HCT116 (cell line): ENCODE results near the gene GARS1.

Experiments
- ATF3 ChIP-seq: IDR thresholded peaks from 2 replicates; pipeline ENCODE4 v1.6.1; 2012
- EZH2 ChIP-seq: fragments of 200-600 bp; sonication (generic); IDR thresholded peaks from 2 replicates; pipeline ENCODE4 v1.6.1; 2017; ENCODE audit warnings: antibody characterized with exemption, mixed run types
- REST ChIP-seq: IDR thresholded peaks from 2 replicates; pipeline ENCODE4 v1.6.1; 2012; ENCODE audit warnings: low read depth

DNA sequence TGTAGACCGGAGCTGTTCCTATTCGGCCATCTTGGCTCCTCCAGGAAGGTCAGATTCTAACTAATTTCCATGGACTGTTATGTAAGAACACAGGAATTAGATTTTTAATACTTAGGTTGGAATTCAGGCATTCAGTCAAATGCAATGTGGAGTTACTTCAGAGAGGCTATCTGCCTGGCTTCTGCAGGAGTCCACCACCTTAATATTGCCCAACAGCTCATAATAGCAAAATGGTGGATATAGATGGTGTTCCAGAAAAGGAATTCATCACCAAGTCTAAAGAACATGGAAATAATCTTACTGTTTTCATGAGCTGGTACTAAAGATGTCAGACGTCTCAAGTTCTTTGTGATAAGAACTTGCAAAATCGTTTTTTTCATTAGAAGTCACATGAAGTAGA is 48.1 kb downstream of the GARS1 start:
- TF ChIP-seq REST (no peak), EZH2 (no peak), ATF3 (no peak)
